Astrocyte (in vitro differentiated cells and primary cell): ENCODE data around the gene GP2. TPM values are rescaled to one million over a fixed set of nuclear protein-coding genes. Genes with fewer than 3 reads are reported as not detected.

ENCODE experiments used
- DNase-seq: peaks from one replicate; pipeline ENCODE4 v3.0.0-alpha.2; 2010; ENCODE audit warnings: low read depth
- FAIRE-seq: peaks from 2 replicates; lab custom pipeline; 2011; peaks lifted over from hg19 to GRCh38; lab: Jason Lieb, UNC
- H2AFZ ChIP-seq: 2 replicates; pipeline ENCODE4 v1.6.0; 2012; ENCODE audit warnings: low read depth, low read length, inconsistent platforms
- H3K27ac ChIP-seq: 2 replicates; pipeline ENCODE4 v1.5.1; 2011; ENCODE audit warnings: low read depth, low read length, inconsistent platforms
- H3K27me3 ChIP-seq: 2 replicates; pipeline ENCODE4 v1.6.0; 2011; ENCODE audit warnings: low read length, inconsistent platforms; ENCODE audit not compliant: insufficient read depth
- H3K36me3 ChIP-seq: 2 replicates; pipeline ENCODE4 v1.5.1; 2011; ENCODE audit warnings: low read length, inconsistent platforms; ENCODE audit not compliant: insufficient read depth
- H3K4me1 ChIP-seq: 2 replicates; pipeline ENCODE4 v1.5.1; 2011; ENCODE audit warnings: low read length, inconsistent platforms; ENCODE audit not compliant: insufficient read depth
- H3K4me2 ChIP-seq: 2 replicates; pipeline ENCODE4 v1.6.0; 2012; ENCODE audit warnings: low read length, inconsistent platforms
- H3K4me3 ChIP-seq: 2 replicates; pipeline ENCODE4 v1.5.1; 2011; ENCODE audit warnings: low read depth, mild to moderate bottlenecking, low read length, inconsistent platforms; ENCODE audit not compliant: insufficient read depth
- H3K79me2 ChIP-seq: 2 replicates; pipeline ENCODE4 v1.6.0; 2012; ENCODE audit warnings: mild to moderate bottlenecking, low read length, inconsistent platforms; ENCODE audit not compliant: insufficient read depth
- H3K9ac ChIP-seq: 2 replicates; pipeline ENCODE4 v1.6.0; 2012; ENCODE audit warnings: mild to moderate bottlenecking, low read length, inconsistent platforms
- H3K9me3 ChIP-seq: 2 replicates; pipeline ENCODE4 v1.5.1; 2012; ENCODE audit warnings: low read depth, mild to moderate bottlenecking, low read length, inconsistent platforms; ENCODE audit not compliant: insufficient read depth
- H4K20me1 ChIP-seq: 2 replicates; pipeline ENCODE4 v1.6.0; 2012; ENCODE audit warnings: low read length, inconsistent platforms; ENCODE audit not compliant: insufficient read depth
- H3K27ac Mint-ChIP-seq: one replicate; pipeline ENCODE4 v1.8.0; 2021; ENCODE audit warnings: mild to moderate bottlenecking, mixed read lengths; ENCODE audit not compliant: unreplicated experiment
- H3K27me3 Mint-ChIP-seq: one replicate; pipeline ENCODE4 v1.8.0; 2021; ENCODE audit warnings: low read depth, mixed read lengths; ENCODE audit not compliant: unreplicated experiment
- H3K36me3 Mint-ChIP-seq: one replicate; pipeline ENCODE4 v1.8.0; 2021; ENCODE audit warnings: low read depth, mixed read lengths; ENCODE audit not compliant: unreplicated experiment
- H3K4me1 Mint-ChIP-seq: one replicate; pipeline ENCODE4 v1.8.0; 2021; ENCODE audit warnings: low read depth, mixed read lengths; ENCODE audit not compliant: unreplicated experiment
- H3K4me3 Mint-ChIP-seq: one replicate; pipeline ENCODE4 v1.8.0; 2021; ENCODE audit warnings: mild to moderate bottlenecking, moderate library complexity, mixed read lengths; ENCODE audit not compliant: unreplicated experiment
- H3K9me3 Mint-ChIP-seq: one replicate; pipeline ENCODE4 v1.8.0; 2021; ENCODE audit warnings: mild to moderate bottlenecking, mixed read lengths; ENCODE audit not compliant: unreplicated experiment
- CTCF ChIP-seq: IDR thresholded peaks from 2 replicates; pipeline ENCODE4 v1.5.1; 2011; ENCODE audit warnings: low read depth, mild to moderate bottlenecking, inconsistent platforms, low read length, moderate library complexity; ENCODE audit not compliant: insufficient read depth
- EZH2 ChIP-seq: IDR thresholded peaks from 2 replicates; pipeline ENCODE4 v1.6.1; 2012; ENCODE audit warnings: mild to moderate bottlenecking, low read length, inconsistent platforms; ENCODE audit not compliant: insufficient read depth
- total RNA-seq: library from RNA; stranded (reverse); gene quantifications from 2 replicates; pipeline ENCODE4 v1.2.1, GENCODE V29; 2021

GP2 gene
- total RNA-seq, 1 donor from 2014 or later: not detected

GRCh38 chr16:20307240-20307671, 20.1 kb downstream of the GP2 start:
- Mint-ChIP-seq H3K27ac (no peak overlapping the region), H3K36me3 (no peaks in the 10 kb centered on the region), H3K9me3 (no peaks in the 10 kb centered on the region), H3K27me3 (peaks cover 22% of the 10 kb centered on the region), H3K4me3 (no peak overlapping the region), H3K4me1 (no peaks in the 10 kb centered on the region)
- Histone ChIP-seq H3K27me3 (no peaks in the 10 kb centered on the region), H3K27ac (no peak overlapping the region), H4K20me1 (no peaks in the 10 kb centered on the region), H3K4me3 (no peak overlapping the region), H3K4me2 (no peak overlapping the region), H3K9me3 (no peaks in the 10 kb centered on the region), H3K79me2 (no peaks in the 10 kb centered on the region), H3K9ac (no peak overlapping the region), H3K36me3 (no peaks in the 10 kb centered on the region), H3K4me1 (no peaks in the 10 kb centered on the region), H2AFZ (no peak overlapping the region)
- DNase-seq (no peak), FAIRE-seq (no peak)
- TF ChIP-seq EZH2 (no peak), CTCF (no peak)

- no peaks in the 10 kb centered on the region for H3K36me3 Mint-ChIP-seq
- Histone ChIP-seq H3K9ac (no peak overlapping the region), H3K27me3 (no peaks in the 10 kb centered on the region), H3K27ac (no peak overlapping the region), H3K36me3 (no peaks in the 10 kb centered on the region), H3K4me1 (no peaks in the 10 kb centered on the region), H4K20me1 (no peaks in the 10 kb centered on the region), H3K4me2 (no peak overlapping the region), H3K9me3 (no peaks in the 10 kb centered on the region), H3K79me2 (no peaks in the 10 kb centered on the region), H2AFZ (no peak overlapping the region), H3K4me3 (no peak overlapping the region)
- FAIRE-seq (no peak), DNase-seq (no peak)
- no peak overlapping the region for H3K27ac Mint-ChIP-seq
- H3K27me3 Mint-ChIP-seq: peaks cover 23% of the 10 kb centered on the region
- TF ChIP-seq EZH2 (no peak), CTCF (no peak)
- H3K9me3 Mint-ChIP-seq: no peaks in the 10 kb centered on the region
- H3K4me1 Mint-ChIP-seq: no peaks in the 10 kb centered on the region
- no peak overlapping the region for H3K4me3 Mint-ChIP-seq
Measured at GRCh38 chr16:20306401-20306800, 20.9 kb downstream of the GP2 start.

GRCh38 chr16:20303012-20303411, 24.3 kb downstream of the GP2 start:
- H3K4me2 ChIP-seq: no peak overlapping the region
- no peaks in the 10 kb centered on the region for H3K4me1 ChIP-seq
- H4K20me1 ChIP-seq: no peaks in the 10 kb centered on the region
- Mint-ChIP-seq H3K4me1 (no peaks in the 10 kb centered on the region), H3K36me3 (no peaks in the 10 kb centered on the region), H3K27ac (no peak overlapping the region), H3K9me3 (no peaks in the 10 kb centered on the region), H3K4me3 (no peak overlapping the region), H3K27me3 (peaks cover 27% of the 10 kb centered on the region)
- DNase-seq (no peak), FAIRE-seq (no peak)
- H2AFZ ChIP-seq: no peak overlapping the region
- no peaks in the 10 kb centered on the region for H3K9me3 ChIP-seq
- no peaks in the 10 kb centered on the region for H3K79me2 ChIP-seq
- H3K9ac ChIP-seq: no peak overlapping the region
- H3K36me3 ChIP-seq: no peaks in the 10 kb centered on the region
- no peak for TF ChIP-seq EZH2
- TF ChIP-seq CTCF: no peak
- no peak overlapping the region for H3K27ac ChIP-seq
- H3K27me3 ChIP-seq: no peaks in the 10 kb centered on the region
- H3K4me3 ChIP-seq: no peak overlapping the region
